Ureter (tissue), 1 donor: ENCODE measurements around the gene DYNLRB2. TPM values are rescaled to one million over a fixed set of nuclear protein-coding genes. Genes with fewer than 3 reads are reported as not detected.

Experiments
- DNase-seq: peaks from one replicate; pipeline ENCODE4 v3.0.0-alpha.2; 2020; ENCODE audit warnings: low spot score
- total RNA-seq: library from RNA; stranded (reverse); gene quantifications from one replicate; pipeline ENCODE4 v1.2.4, GENCODE V29; 2023
- donor health status: DM: yes; HTN: yes; CAD: no.

Gene DYNLRB2
- total RNA-seq, result 4.8 TPM

GRCh38 chr16:80540516-80541305 lies at the start of gene DYNLRB2:
DYNLRB2 (plus strand) TSS chr16:80540993; CDS start chr16:80541077, 84 bp downstream.
- DNase-seq, result peak; percentile 95

GRCh38 chr16:80500116-80500859 lies 40.5 kb upstream of the DYNLRB2 start:
- DNase-seq, result no peak

GRCh38 chr16:80500961-80501525 lies 39.8 kb upstream of the DYNLRB2 start:
- DNase-seq, result no peak

GRCh38 chr16:80503107-80503506 lies 37.7 kb upstream of the DYNLRB2 start:
- no peak for DNase-seq

GRCh38 chr16:80507538-80507937 lies 33.3 kb upstream of the DYNLRB2 start:
- no peak for DNase-seq

DNA sequence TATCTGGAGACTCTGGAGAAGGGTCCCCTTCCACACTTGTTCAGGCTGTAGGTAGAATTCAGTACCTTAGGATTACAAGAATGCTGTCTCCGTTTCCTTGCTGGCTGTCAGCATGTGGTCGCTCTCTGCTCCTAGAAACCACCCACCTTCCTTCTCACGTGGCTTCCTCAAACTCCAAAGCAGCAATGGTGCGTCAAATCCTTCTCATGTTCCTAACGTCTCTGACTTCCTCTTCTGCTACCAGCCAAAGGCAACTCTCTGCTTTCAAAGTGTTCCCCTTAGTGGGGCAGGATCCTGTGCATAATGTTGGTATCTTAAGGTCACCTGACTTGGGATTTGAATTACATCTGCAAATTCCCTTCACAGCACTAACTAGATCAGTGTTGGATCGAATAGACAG lies 30.9 kb upstream of the DYNLRB2 start:
- no peak for DNase-seq

DNA sequence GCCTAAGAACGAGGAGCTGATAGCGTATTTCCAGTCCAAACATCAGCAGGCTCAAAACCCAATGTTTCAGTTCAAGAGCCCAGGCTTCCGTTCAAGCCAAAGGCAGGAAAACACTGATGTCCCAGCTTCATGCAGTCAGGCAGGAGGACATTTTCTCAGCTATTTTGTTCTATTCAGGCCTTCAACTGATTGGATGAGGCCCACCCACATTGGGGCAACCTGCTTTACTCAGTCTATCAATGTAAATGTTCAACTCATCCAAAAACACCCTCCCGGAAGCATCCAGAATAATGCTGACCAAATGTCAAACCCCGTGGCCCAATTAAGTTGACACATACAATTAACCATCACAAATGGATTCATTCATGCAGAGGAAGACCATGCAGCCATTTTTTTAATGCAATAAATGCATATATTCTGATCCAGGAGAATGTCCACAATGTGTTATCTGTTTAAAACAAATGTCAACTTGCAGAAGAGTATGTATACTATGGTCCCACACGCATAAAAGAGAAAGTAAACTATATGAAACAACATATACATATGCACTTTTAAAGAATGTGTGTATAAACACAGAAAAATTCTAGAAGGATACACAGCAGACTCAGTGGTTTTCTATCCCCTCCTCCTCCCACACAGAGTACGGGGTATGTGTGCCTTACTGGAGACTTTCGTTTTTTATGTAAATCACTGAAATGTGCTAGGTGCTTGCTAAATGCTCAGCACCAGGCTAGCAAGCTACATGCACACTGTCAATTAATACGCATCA lies 28.8 kb upstream of the DYNLRB2 start:
- DNase-seq, result no peak

GRCh38 chr16:80512593-80512853 lies 28.3 kb upstream of the DYNLRB2 start:
- no peak for DNase-seq

DNA sequence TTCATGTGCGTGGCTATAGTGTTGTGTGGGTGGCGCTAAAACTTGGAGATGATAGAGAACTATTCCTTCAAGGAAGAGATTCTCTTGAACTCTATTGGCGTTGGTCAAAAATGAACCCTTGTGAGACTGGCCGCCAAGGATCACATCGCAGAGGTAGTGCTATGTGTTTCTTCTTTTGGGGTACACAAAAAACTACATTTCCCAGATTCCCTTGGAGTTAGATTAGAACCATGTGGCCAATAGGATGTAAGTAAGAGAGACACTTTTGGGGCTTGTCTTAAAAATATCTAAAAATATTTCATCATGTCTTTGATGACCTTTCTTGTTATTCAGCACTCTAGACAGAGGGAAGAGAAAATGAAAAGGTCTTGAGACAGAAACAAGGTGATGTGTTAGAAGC lies 25.4 kb upstream of the DYNLRB2 start:
- no peak for DNase-seq

DNA sequence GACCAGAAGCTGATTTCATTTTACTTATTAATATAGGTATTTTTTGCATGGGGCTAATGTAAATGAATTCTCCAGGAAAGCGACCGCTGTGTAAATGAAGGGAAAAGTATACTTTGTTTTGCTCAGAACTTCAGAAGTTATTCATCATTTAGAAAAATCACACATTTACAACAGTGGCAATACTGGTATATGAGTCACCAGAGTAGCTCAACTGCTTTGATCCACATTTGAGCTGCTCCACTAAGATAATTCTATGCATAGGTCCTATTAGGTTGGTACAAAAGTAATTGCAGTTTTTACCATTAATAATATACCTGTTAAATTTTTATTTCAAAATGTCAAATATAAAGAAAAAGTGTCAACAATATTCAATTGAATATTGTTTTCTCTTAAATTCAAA lies 22.9 kb upstream of the DYNLRB2 start:
- no peak for DNase-seq

DNA sequence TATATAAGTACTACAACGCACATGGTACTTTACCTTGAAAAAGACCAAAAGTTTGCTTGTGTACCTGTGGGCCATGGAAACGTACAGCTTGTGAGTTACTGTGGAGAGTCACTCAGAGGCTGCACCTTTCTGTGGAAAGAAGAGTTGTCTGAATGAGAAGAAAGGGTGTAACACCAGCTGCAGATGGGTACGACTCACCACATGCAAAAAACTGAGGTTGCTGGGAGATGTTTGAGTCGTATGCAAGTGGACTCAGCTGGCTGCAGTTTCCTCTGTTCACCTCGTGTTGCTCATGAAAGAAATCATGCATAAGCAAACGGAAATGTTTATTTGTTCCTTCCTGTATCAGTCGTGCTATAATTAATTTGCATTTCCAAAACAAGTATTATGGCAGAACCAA lies 22.4 kb upstream of the DYNLRB2 start:
- DNase-seq, result no peak

- DNase-seq, result no peak
These were observed 21.6 kb upstream of the DYNLRB2 start for GRCh38 chr16:80519189-80519588.

DNA sequence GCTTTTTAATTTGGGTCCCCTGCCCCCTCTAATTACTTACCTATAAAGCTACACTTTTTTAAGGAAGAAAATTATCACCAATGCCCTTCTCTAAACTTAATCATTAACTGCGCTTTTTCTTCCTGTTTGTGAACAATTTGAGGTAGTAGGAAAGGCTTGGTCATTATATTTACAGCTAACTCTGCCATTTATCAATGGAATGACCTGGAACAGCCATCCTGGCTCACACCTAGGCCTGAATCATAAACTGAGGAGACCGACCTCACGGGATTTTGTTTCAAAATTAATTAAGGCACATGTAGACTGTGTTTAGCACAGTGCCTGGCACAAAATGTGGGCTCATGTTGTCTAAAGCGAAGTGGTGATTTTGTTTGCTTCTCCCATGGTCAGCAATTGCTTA lies 15.4 kb upstream of the DYNLRB2 start:
- DNase-seq, result no peak

DNA sequence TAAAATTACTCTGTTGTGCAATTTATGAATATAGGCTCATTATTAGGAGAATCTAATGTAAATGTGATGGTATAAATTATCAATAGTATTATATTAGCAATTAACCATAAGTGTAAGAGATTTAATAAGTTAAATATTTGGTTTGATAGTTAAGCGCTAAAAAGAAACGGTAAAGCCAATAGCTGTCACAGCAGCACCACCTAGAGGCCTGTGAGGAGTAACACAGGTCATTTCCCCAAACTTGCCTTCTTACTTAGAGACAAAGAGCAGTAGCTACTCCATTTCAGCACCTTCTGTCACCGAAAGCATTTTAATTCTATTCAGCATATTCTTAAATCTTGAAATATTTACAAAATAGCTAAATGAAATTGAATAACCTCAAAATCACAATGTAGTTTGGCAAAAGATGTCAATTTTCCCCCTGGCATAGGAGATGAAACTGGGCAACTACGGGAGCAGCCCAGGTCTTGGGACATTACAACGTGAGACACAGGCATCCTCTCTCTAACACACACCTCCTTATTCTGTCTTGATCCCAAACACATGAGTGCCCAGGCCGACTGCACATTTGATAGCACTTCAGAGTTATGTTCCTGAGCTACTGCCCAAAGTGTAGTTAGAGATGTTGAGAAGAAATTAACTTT lies 14.3 kb upstream of the DYNLRB2 start:
- peak; percentile 49 for DNase-seq

DNA sequence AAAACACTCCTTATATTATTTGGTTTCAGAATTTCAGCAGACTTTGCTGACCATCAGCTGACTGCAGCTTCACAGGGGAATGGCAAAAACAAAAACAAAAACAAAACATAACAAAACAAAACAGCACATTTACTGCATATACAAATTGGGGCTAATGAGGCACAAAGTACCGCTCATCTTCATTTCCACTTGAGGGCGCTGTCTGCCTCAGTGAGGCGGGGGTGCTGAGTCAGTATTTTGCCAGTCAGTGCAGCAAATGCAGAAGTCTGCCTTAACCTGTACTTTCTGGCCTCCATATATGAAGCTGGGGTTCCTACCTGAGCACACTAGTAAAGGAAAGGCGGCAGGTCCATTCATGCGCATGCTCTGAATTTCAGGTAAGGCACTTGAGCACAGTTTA lies 13.5 kb upstream of the DYNLRB2 start:
- no peak for DNase-seq

GRCh38 chr16:80530479-80530878 lies 10.3 kb upstream of the DYNLRB2 start:
- no peak for DNase-seq

- no peak for DNase-seq
These were observed 4.6 kb upstream of the DYNLRB2 start for GRCh38 chr16:80536238-80536637.

- no peak for DNase-seq
These were observed 507 bp downstream of the DYNLRB2 start for GRCh38 chr16:80541306-80541694.

DNA sequence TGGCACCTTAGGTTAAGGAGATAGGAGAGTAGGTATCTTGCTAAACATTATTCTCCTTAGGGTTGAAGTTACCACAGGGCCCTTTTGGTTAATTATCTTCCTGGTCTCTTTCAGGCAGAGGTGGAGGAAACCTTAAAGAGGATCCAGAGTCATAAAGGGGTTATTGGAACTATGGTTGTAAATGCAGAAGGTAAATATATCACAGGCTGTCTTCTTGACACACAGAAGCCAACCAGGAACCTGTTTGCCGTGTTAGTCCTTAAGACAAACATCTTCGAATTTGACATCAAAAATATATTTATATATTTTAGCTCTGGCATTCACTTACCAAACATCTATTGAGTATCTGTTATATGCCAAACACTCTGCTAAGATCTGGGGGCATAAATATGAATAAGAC lies 2.4 kb downstream of the DYNLRB2 start:
- no peak for DNase-seq

DNA sequence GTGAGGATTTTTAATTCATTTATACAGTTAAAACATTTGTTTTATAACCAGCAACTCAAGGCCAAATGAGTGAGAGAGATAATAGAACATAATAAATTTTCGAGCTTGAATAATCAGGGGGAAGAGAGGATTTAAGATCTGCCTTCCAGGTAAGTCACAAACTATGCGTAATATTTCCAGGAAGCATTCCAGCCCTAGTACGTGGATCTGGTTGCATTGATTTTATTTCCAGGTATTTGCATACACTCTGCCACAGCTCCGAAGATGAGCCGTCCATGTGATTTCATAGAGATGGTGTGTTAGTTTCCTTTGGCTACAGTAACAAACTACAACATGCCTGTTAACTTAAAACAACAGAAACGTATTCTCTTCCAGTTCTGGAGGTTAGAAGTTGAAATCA lies 3.5 kb downstream of the DYNLRB2 start:
- no peak for DNase-seq

GRCh38 chr16:80546249-80546648 lies 5.5 kb downstream of the DYNLRB2 start:
- DNase-seq, result no peak

DNA sequence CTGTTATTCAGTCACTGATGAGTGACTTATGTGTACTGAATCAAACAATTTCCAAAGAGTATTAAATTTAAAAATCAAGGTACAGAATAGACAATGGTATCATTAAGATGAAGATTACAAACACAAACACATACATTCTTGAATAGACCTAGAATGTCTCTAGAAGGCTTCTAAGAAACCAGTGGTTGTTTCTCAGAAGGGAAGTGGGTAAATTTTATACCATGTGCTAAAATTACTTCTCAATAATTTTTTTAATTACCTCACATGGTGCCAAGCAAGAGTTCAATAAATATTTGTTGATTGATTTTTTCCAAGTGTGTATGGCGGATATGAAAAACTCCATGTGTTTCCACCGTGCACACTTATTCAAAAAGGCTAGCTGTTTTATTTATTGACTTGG lies 6.4 kb downstream of the DYNLRB2 start:
- no peak for DNase-seq
